ENCODE data around the gene SCAND1.
"Not testable (repeated sequence)": the region's sequence is repeated elsewhere in the genome, so short reads cannot be mapped to it uniquely, and the experiment has no call there.

SCAND1 gene

DNA sequence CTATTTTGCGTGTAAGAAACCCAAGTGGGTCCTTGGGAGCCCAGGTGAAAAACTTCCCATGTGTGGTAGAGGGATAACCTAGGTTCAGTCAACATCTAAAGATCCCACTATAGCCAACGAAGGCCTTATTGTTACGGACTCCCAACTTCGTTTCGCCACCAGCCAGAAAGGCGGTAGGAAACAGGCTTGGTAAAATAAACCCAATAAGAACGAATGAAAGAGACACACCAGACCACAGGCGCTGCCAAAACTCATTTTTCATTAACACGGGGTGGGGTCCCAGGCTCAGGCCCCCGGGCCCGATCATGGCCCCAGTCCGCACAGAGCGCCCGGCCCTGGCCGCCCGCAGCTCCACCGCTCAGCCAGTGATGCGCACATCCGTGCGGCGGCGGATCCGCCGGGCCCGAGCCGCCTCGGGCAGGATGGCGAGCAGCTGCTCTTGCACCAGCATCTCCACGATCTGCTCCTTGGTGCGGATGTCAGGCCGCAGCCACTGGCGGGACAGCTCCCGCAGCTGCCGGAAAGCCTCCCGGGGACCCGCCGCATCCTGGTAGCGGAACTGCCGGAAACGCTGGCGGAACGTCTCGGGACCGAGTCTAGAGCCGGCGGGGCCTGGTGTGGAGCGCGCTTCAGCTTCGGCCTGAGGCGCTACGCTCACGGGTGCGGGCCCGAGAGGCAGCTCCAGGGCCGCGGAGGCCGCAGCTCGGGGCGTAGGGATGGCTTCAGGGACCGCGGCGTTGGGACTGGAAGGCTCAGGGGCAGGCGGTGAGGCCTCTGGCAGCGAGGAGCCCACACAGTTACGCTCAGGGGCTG is 709 bp downstream of the SCAND1 start:
- H3K36me3 ChIP-seq (ENCODE audit: insufficient read depth, low read length), result peaks cover 7% of the 10 kb centered on the region; the same call in 1 of the 2 replicates
- peak overlapping the region; percentile 94 for H3K27ac ChIP-seq (ENCODE audit: low read depth, low read length, poor library complexity, severe bottlenecking)
- H3K4me3 ChIP-seq (ENCODE audit: low read depth, low read length, poor library complexity, severe bottlenecking), result peak overlapping the region; percentile 94
- TF ChIP-seq CTCF (IDR thresholded peaks at IDR 0.05; ENCODE audit: low read length) (no peak), EZH2 (IDR thresholded peaks at IDR 0.05; ENCODE audit: borderline replicate concordance, low read length) (no peak)
- H4K20me1 ChIP-seq (ENCODE audit: insufficient read depth, low read length), result no peaks in the 10 kb centered on the region
- H3F3A ChIP-seq (ENCODE audit: insufficient read depth, low read length), result no peaks in the 10 kb centered on the region
- peaks cover 13% of the 10 kb centered on the region for H3K79me2 ChIP-seq (ENCODE audit: insufficient read depth, low read length)
- H3K27me3 ChIP-seq (ENCODE audit: insufficient read depth, low read length), result no peaks in the 10 kb centered on the region
- H3K9me3 ChIP-seq (ENCODE audit: low read length), result no peaks in the 10 kb centered on the region
- H3K4me2 ChIP-seq (ENCODE audit: low read length), result peak overlapping the region; percentile 88
- H3K4me1 ChIP-seq (ENCODE audit: insufficient read depth, low read length, severe bottlenecking), result peaks cover 22% of the 10 kb centered on the region
- H3K9ac ChIP-seq (ENCODE audit: low read length), result peak overlapping the region; percentile 90
- H3K9me2 ChIP-seq (ENCODE audit: low read depth, low read length), result no peaks in the 10 kb centered on the region
- no peak overlapping the region for H2AFZ ChIP-seq (ENCODE audit: low read length)

- TF ChIP-seq CTCF (IDR thresholded peaks at IDR 0.05; ENCODE audit: low read length) (no peak), EZH2 (IDR thresholded peaks at IDR 0.05; ENCODE audit: borderline replicate concordance, low read length) (no peak)
- peak overlapping the region; percentile 94 for H3K27ac ChIP-seq (ENCODE audit: low read depth, low read length, poor library complexity, severe bottlenecking)
- H3K4me1 ChIP-seq (ENCODE audit: insufficient read depth, low read length, severe bottlenecking), result peaks cover 22% of the 10 kb centered on the region
- no peak overlapping the region for H2AFZ ChIP-seq (ENCODE audit: low read length)
- H3K79me2 ChIP-seq (ENCODE audit: insufficient read depth, low read length), result peaks cover 13% of the 10 kb centered on the region
- no peaks in the 10 kb centered on the region for H3K9me2 ChIP-seq (ENCODE audit: low read depth, low read length)
- H3K4me3 ChIP-seq (ENCODE audit: low read depth, low read length, poor library complexity, severe bottlenecking), result peak overlapping the region; percentile 94
- H3K9ac ChIP-seq (ENCODE audit: low read length), result peak overlapping the region; percentile 90
- peaks cover 16% of the 10 kb centered on the region; the same call in 1 of the 2 replicates for H3K36me3 ChIP-seq (ENCODE audit: insufficient read depth, low read length)
- no peaks in the 10 kb centered on the region for H3K27me3 ChIP-seq (ENCODE audit: insufficient read depth, low read length)
- no peaks in the 10 kb centered on the region for H3K9me3 ChIP-seq (ENCODE audit: low read length)
- no peaks in the 10 kb centered on the region for H4K20me1 ChIP-seq (ENCODE audit: insufficient read depth, low read length)
- no peaks in the 10 kb centered on the region for H3F3A ChIP-seq (ENCODE audit: insufficient read depth, low read length)
- peak overlapping the region; percentile 88 for H3K4me2 ChIP-seq (ENCODE audit: low read length)
These were observed 1.6 kb downstream of the SCAND1 start for GRCh38 chr20:35952480-35953386.

DNA sequence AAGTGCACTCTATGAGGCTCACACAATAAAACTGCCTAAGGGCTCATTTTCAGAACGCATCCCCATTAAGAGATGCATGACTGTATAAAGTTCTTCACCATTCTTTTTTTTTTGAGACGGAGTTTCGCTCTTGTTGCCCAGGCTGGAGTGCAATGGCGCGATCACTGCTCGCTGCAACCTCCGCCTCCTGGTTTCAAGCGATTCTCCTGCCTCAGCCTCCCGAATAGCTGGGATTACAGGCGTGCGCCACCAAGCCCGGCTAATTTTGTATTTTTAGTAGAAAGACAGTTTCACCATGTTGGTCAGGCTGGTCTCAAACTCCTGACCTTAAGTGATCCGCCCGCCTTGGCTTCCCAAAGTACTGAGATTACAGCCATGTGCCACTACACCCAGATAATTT is 2.2 kb downstream of the SCAND1 start:
- not testable (repeated sequence) for H3F3A ChIP-seq (ENCODE audit: insufficient read depth, low read length); H3K9me2 ChIP-seq (ENCODE audit: low read depth, low read length); H3K27me3 ChIP-seq (ENCODE audit: insufficient read depth, low read length); H4K20me1 ChIP-seq (ENCODE audit: insufficient read depth, low read length); H2AFZ ChIP-seq (ENCODE audit: low read length); H3K9me3 ChIP-seq (ENCODE audit: low read length); H3K9ac ChIP-seq (ENCODE audit: low read length); H3K27ac ChIP-seq (ENCODE audit: low read depth, low read length, poor library complexity, severe bottlenecking)
- peaks cover 23% of the 10 kb centered on the region; the same call in 1 of the 2 replicates for H3K36me3 ChIP-seq (ENCODE audit: insufficient read depth, low read length)
- H3K79me2 ChIP-seq (ENCODE audit: insufficient read depth, low read length), result peaks cover 13% of the 10 kb centered on the region
- peak overlapping the region; percentile 94 for H3K4me3 ChIP-seq (ENCODE audit: low read depth, low read length, poor library complexity, severe bottlenecking)
- H3K4me2 ChIP-seq (ENCODE audit: low read length), result peak overlapping the region; percentile 88; the same call in 1 of the 2 replicates
- peaks cover 22% of the 10 kb centered on the region for H3K4me1 ChIP-seq (ENCODE audit: insufficient read depth, low read length, severe bottlenecking)

Data from OCI-LY1 (cell line).